ENCODE results near the gene CUX1.

- TF ChIP-seq CTCF (IDR thresholded peaks at IDR 0.05) (no peak), GABPB1 (CRISPR knock-in tag; IDR thresholded peaks at IDR 0.05) (no peak), MAX (CRISPR knock-in tag; IDR thresholded peaks at IDR 0.05) (no peak), MXD4 (CRISPR knock-in tag; IDR thresholded peaks at IDR 0.05; ENCODE audit: borderline replicate concordance) (no peak), ZNF121 (CRISPR knock-in tag; IDR thresholded peaks at IDR 0.05) (no peak), MYBL2 (CRISPR knock-in tag; IDR thresholded peaks at IDR 0.05) (no peak)
These were observed 265.4 kb downstream of the CUX1 start for GRCh38 chr7:102082693-102083368.
